ENCODE results near the gene CARMIL3. TPM values are rescaled to one million over a fixed set of nuclear protein-coding genes. Genes with fewer than 3 reads are reported as not detected.

CARMIL3 gene
- total RNA-seq, 1 donor from 2014 or later, result 0.60 TPM

GRCh38 chr14:24056800-24057184, 5.0 kb downstream of the CARMIL3 start:
- Mint-ChIP-seq H3K27ac (ENCODE audit: unreplicated experiment) (no peak overlapping the region), H3K4me1 (ENCODE audit: low read depth) (peaks cover 6% of the 10 kb centered on the region), H3K4me3 (ENCODE audit: unreplicated experiment) (no peak overlapping the region), H3K36me3 (ENCODE audit: low read depth) (no peaks in the 10 kb centered on the region), H3K27me3 (ENCODE audit: low read depth) (peaks cover 23% of the 10 kb centered on the region), H3K9me3 (ENCODE audit: low read depth) (no peaks in the 10 kb centered on the region)
- TF ChIP-seq CTCF (IDR thresholded peaks at IDR 0.05), result no peak
- DNase-seq (ENCODE audit: low spot score), result no peak

- no peak for DNase-seq (ENCODE audit: low spot score)
- Mint-ChIP-seq H3K36me3 (ENCODE audit: low read depth) (no peaks in the 10 kb centered on the region), H3K9me3 (ENCODE audit: low read depth) (no peaks in the 10 kb centered on the region), H3K27me3 (ENCODE audit: low read depth) (peaks cover 23% of the 10 kb centered on the region), H3K4me3 (ENCODE audit: unreplicated experiment) (no peak overlapping the region), H3K27ac (ENCODE audit: unreplicated experiment) (no peak overlapping the region), H3K4me1 (ENCODE audit: low read depth) (peaks cover 6% of the 10 kb centered on the region)
- no peak for TF ChIP-seq CTCF (IDR thresholded peaks at IDR 0.05)
These were observed 5.5 kb downstream of the CARMIL3 start for GRCh38 chr14:24057271-24057670.

DNA sequence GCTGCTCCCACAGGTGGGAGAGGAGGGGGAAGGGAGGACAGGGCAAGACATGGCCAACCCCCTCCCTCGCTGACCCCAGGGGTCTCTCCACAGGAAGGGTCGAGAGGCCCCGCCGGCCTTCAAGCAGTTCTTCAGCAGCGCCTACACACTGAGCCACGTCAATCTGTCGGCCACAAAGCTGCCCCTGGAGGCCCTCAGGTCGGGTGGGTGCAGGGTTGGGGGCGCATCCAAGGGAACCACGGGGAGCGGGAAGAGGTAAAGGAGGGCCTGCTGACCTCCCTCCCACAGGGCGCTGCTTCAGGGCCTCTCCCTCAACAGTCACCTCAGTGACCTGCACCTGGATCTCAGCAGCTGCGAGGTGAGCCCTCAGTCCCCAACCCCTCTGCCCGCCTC, 6.1 kb downstream of the CARMIL3 start:
- no peak for DNase-seq (ENCODE audit: low spot score)
- H3K27ac Mint-ChIP-seq (ENCODE audit: unreplicated experiment), result no peak overlapping the region
- peaks cover 20% of the 10 kb centered on the region for H3K27me3 Mint-ChIP-seq (ENCODE audit: low read depth)
- no peaks in the 10 kb centered on the region for H3K36me3 Mint-ChIP-seq (ENCODE audit: low read depth)
- no peak overlapping the region for H3K4me3 Mint-ChIP-seq (ENCODE audit: unreplicated experiment)
- peaks cover 3% of the 10 kb centered on the region for H3K4me1 Mint-ChIP-seq (ENCODE audit: low read depth)
- no peaks in the 10 kb centered on the region for H3K9me3 Mint-ChIP-seq (ENCODE audit: low read depth)
- no peak for TF ChIP-seq CTCF (IDR thresholded peaks at IDR 0.05)

DNA sequence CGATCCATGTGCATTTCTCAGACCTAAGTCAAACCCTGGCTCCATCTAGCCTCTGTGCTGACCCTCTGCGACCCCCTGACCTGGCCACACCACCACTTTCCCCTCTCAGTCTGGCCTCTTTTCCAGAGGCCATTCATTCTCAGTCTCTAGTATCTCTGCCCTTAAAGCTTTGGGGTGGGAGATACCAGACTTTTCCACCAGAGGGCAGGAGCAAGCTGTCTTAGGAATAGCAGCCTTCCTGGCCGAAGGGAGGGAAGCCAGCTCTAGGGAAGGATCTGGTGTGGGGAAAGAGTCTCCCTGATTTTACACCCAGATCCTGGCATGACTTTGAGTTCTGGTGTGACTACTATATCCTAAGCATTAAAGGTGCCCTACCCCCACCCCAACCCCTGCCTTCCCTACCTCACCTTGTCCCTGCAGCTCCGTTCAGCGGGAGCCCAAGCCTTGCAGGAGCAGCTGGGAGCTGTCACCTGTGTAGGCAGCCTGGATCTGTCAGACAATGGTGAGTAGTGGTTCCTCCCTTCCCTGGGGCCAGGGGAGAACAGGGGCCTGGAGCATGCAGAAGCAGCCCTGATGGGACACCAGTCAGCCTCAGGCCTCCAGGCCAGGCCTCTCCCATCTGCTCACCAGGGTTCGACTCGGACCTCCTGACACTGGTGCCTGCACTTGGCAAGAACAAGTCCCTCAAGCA, 6.6 kb downstream of the CARMIL3 start:
- H3K36me3 Mint-ChIP-seq (ENCODE audit: low read depth), result no peaks in the 10 kb centered on the region
- DNase-seq (ENCODE audit: low spot score), result no peak
- no peaks in the 10 kb centered on the region for H3K4me1 Mint-ChIP-seq (ENCODE audit: low read depth)
- H3K27me3 Mint-ChIP-seq (ENCODE audit: low read depth), result peaks cover 17% of the 10 kb centered on the region
- H3K4me3 Mint-ChIP-seq (ENCODE audit: unreplicated experiment), result no peak overlapping the region
- no peaks in the 10 kb centered on the region for H3K9me3 Mint-ChIP-seq (ENCODE audit: low read depth)
- TF ChIP-seq CTCF (IDR thresholded peaks at IDR 0.05), result peak; percentile 80
- no peak overlapping the region for H3K27ac Mint-ChIP-seq (ENCODE audit: unreplicated experiment)

DNA sequence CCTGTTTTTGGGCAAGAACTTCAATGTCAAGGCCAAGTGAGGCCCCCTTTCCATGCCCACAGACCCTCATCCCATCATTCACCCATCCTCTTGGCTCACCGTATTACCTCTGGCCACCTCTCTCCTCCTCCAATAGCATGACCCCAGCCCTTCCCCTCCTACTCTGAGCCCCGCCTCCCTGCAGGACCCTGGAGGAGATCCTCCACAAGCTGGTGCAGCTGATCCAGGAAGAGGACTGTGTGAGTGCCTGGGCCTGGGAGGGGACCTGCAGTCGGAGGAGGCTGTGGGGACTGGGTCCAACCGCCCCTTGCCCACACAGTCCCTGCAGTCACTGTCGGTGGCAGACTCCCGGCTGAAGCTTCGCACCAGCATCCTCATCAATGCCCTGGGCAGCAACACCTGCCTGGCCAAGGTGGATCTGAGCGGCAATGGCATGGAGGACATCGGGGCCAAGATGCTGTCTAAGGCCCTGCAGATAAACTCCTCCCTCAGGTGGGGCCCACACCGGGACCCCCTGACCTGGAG, 7.2 kb downstream of the CARMIL3 start:
- H3K27me3 Mint-ChIP-seq (ENCODE audit: low read depth), result peaks cover 16% of the 10 kb centered on the region

More for the DNA sequence above, 7.2 kb downstream of the CARMIL3 start:
- DNase-seq (ENCODE audit: low spot score), result no peak
- Mint-ChIP-seq H3K27ac (ENCODE audit: unreplicated experiment) (no peak overlapping the region), H3K4me3 (ENCODE audit: unreplicated experiment) (no peak overlapping the region), H3K4me1 (ENCODE audit: low read depth) (no peaks in the 10 kb centered on the region), H3K9me3 (ENCODE audit: low read depth) (no peaks in the 10 kb centered on the region), H3K36me3 (ENCODE audit: low read depth) (no peaks in the 10 kb centered on the region)
- no peak for TF ChIP-seq CTCF (IDR thresholded peaks at IDR 0.05)

All from chondrocyte (in vitro differentiated cells).